Activated naive CD4-positive, alpha-beta T cell treated with anti-CD3 and anti-CD28 coated beads, Interleukin-2, amount 50 U/mL, for 16 hours (primary cell): ENCODE measurements around the gene IPO4.
"Not testable (repeated sequence)": the region's sequence is repeated elsewhere in the genome, so short reads cannot be mapped to it uniquely, and the experiment has no call there.

ENCODE experiments used
- DNase-seq: peaks from one replicate; pipeline ENCODE4 v3.0.0-alpha.2; 2020

Gene IPO4, protein sequence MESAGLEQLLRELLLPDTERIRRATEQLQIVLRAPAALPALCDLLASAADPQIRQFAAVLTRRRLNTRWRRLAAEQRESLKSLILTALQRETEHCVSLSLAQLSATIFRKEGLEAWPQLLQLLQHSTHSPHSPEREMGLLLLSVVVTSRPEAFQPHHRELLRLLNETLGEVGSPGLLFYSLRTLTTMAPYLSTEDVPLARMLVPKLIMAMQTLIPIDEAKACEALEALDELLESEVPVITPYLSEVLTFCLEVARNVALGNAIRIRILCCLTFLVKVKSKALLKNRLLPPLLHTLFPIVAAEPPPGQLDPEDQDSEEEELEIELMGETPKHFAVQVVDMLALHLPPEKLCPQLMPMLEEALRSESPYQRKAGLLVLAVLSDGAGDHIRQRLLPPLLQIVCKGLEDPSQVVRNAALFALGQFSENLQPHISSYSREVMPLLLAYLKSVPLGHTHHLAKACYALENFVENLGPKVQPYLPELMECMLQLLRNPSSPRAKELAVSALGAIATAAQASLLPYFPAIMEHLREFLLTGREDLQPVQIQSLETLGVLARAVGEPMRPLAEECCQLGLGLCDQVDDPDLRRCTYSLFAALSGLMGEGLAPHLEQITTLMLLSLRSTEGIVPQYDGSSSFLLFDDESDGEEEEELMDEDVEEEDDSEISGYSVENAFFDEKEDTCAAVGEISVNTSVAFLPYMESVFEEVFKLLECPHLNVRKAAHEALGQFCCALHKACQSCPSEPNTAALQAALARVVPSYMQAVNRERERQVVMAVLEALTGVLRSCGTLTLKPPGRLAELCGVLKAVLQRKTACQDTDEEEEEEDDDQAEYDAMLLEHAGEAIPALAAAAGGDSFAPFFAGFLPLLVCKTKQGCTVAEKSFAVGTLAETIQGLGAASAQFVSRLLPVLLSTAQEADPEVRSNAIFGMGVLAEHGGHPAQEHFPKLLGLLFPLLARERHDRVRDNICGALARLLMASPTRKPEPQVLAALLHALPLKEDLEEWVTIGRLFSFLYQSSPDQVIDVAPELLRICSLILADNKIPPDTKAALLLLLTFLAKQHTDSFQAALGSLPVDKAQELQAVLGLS

DNA sequence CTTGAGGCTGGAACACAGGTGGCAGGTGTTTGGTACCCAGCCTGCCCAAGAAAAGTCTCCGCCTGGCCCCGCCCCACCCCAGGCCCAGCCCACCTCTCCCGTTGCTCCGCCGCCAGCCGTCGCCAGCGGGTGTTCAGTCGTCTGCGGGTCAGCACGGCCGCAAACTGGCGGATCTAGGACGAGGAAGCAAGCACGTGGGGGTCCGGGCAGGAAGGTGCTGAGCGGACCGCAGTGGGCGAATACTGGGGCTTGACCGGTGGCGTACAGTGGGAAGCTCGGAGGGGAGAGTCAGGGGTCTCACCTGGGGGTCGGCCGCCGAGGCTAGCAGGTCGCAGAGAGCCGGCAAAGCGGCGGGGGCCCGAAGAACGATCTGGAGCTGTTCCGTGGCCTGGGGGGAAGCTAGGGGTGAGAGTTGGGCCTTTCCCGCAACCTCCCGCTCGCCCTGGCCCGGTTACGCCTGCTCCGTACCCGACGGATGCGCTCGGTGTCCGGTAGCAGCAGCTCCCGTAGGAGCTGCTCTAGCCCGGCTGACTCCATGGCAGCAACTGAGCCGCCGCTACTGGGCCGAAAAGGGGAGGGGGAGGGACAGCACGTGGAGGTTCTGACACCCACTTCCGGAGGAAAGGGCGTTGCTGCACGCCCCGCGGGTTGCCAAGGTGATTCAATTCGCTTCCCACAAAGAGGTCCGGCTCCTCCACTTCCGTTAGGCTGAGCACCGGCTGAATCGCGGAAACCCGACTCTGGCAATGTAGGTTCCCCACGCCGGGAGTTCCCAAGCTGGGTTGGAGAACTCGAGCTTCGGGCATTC, at the start of gene IPO4:
Gene IPO4 (minus strand): TSS at position 566 of the 808 bp plus-strand sequence. CDS start 29 bp downstream, at position 537.
- peak; percentile 95 for DNase-seq

- DNase-seq, result no peak
These were observed 49.5 kb upstream of the IPO4 start for GRCh38 chr14:24238123-24238522.

GRCh38 chr14:24237463-24237955, 48.9 kb upstream of the IPO4 start:
- no peak for DNase-seq

DNA sequence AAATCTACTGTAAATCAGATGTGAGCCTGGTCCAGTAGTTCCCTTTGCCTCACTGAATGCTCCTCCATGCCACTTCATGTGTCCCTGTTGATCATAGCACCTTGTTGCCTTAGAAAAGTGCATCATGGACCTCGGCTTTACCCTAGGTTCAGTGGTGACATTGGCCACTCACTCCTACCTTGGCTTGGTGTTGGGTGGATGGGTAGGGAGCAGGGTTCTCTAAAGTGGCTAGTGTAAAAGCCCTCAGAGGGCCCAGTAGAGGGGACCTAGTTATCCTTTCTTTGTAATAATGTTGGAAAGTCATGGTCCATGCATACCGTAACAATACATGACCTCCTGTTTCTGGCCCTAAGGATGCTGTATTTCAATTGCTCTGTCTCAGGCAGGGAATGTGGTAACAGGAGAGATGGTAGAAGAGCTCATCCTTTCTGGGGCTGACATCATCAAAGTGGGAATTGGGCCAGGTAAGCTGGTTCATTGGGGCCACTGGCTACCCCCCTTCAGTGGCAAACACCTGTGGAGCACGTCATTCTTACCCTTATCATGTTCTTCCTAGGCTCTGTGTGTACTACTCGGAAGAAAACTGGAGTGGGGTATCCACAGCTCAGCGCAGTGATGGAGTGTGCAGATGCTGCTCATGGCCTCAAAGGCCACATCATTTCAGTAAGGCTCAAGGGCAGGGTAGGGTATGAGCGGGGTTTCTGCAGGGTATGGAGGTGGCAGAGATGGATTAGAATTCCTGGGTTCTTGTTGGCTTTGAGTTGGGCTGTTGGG, 48.3 kb upstream of the IPO4 start:
- no peak for DNase-seq

DNA sequence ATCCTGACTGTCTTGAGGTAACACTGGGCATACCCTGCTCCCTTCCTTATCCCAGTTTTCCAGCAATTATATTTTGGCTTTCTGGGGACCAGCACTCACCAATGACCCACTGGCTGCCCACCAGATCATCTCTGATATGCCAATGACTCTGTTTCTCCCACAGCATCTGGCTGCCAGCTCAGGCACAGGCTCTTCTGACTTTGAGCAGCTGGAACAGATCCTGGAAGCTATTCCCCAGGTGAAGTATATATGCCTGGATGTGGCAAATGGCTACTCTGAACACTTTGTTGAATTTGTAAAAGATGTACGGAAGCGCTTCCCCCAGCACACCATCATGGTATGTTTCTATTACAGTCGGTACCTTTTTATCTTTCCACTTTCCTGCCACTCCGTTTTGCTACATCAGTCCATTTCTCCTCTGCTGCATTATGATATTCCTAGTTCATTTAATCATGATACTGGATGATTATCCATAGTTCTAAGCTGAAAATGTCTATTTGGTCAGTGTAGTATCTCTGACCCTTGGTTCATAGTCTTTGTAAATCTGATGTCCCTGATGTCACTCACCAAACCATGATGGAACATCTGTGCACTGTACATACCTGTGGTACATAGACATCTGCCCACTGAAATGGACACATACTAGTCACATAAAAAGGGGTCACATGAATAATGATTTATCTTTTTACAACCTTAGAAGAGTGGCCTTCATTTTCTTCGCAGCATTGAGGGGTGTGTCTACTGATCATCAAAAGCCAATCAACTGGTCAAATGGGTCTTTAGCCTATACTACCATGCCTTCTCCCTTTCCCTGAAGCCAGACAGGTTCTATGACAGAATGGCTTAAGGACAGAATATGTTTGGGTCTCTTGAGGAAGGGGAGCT, 47.4 kb upstream of the IPO4 start:
- no peak for DNase-seq

GRCh38 chr14:24234095-24235005, 45.7 kb upstream of the IPO4 start:
- no peak for DNase-seq

- no peak for DNase-seq
These were observed 44.9 kb upstream of the IPO4 start for GRCh38 chr14:24233538-24233866.

DNA sequence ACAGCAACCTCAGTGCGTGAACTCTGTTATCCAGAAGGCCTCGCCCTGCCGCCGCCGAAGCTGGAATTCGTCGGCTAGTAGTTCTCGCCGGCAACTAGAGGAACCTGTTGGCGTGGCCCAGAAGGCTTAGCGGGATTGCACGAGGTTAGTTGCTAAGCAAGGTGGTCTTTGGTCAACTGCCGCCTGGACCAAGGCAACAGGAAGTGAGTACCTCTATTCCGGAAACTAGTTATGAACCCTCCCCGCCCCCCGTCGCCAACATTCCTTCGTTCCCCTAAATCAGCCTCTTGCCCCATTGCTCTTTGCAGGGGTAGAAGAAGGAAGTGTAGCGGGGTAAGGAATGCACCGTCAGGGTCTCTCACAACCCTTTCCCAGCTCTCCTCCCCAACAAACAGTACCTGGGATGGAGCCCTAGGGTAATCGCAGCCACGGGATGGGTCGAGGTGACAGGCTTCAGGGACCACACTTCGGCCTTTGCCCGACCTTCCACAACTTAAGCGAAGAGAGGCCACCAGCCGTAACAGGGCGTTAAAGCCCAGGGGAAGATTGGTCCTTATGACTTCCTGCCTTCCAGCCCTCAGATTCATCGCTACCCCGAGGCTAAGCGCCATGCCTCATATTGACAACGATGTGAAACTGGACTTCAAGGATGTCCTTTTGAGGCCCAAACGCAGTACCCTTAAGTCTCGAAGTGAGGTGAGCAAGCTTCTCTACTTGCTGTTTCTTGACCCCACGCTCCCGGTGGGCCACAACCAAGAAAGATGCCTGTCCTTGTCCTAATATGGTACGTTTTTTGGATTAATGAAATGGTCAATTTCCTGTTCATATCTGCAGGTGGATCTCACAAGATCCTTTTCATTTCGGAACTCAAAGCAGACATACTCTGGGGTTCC, 44.3 kb upstream of the IPO4 start, which contains the start of gene GMPR2:
Gene GMPR2 (plus strand): TSS at position 285 of the 893 bp plus-strand sequence. CDS start 325 bp downstream, at position 610.
- DNase-seq, result no peak

DNA sequence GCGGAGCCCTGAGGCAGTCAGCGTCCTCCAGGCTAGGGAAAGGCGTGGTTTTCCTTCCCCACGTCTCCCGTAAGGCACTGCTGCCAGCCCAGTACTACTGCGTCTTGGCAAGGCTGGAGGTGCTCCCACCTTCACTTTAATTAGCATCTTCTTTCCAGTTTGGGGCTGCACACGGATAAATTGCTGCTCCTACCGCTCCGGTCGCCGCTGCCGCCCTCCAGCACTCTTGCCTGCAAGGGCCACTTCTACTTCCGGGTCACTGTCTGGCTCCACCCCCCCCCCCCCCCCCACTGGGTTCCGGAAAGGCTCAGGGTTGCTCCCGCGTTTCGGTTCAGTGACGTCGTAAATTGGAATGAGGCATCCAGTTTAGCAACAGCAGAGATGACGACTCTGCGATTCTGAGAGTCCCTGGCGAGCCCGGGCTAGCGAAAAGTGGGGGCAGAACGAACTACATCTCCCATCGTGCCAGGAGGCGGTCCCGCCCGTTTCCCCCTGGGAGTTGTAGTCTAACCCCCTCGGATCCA, 43.6 kb upstream of the IPO4 start, which contains the start of gene NEDD8:
Gene NEDD8 (minus strand): TSS at position 247 of the 524 bp plus-strand sequence. CDS start 100 bp downstream, at position 147.
- DNase-seq, result peak; percentile 92

DNA sequence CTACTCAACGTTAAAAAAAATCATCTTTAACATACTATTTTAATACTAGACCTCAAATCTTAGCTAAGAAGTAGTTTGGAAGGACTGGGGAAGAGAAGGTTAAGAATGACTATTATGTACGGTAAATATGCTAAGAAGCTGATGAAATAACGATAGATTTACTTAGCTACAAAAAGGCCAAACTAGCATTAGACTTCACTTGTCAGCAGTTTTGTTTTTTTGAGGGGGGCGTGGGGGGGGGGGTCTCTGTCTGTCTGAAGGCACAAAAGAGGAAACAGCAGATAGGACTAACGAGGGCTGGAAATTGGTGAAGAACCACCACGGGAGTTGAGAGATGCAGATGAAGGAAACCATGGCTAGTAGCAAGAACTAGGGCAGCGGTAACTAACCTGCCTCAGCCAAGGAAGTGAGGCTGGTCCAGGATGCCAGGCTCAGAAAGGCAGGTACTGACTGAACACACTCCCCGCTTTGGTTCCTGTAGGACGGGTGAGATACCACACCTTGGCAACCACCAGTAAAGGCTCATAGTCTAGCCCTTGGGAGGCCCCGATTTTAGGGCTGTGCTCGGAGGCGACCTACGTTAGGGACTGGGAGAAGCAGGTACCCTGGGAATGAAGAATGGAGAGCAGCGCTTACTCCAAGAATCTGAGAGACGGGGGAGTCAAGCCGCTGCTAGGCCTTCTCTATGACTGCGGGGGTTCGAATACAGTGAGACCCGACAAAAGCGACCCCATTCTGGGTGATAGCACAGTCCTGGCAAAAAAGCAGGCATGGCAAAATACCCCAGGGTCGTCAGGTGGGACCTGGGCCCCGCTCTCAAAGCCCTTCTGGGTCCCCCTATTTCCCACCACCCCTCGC, 42.9 kb upstream of the IPO4 start:
- DNase-seq, result no peak

- no peak for DNase-seq
These were observed 40.3 kb upstream of the IPO4 start for GRCh38 chr14:24228902-24229301.

GRCh38 chr14:24226473-24226872, 37.9 kb upstream of the IPO4 start:
- DNase-seq, result no peak

- no peak for DNase-seq
These were observed 36.0 kb upstream of the IPO4 start for GRCh38 chr14:24224618-24225071.

GRCh38 chr14:24222987-24223386, 34.4 kb upstream of the IPO4 start:
- DNase-seq, result not testable (repeated sequence)

DNA sequence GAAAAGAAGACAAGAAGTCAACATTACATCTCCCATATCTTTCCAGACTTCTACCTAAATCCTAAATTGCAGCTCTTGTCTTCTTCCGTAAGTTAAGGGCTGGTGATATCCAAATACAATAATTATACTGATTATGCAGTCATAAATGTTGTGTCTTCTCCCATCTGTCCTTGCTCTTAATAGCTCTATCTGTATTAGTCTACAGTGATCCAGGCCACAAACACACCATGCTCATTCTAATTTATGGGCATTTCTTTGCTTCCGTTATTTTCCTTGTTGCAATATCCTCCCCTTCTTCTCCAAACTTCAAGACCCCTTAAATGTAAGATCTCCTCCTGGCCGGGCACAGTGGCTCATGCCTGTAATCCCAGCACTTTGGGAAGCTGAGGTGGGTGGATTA, 30.9 kb upstream of the IPO4 start:
- DNase-seq, result no peak

- DNase-seq, result no peak
These were observed 30.5 kb upstream of the IPO4 start for GRCh38 chr14:24219080-24219479.

DNA sequence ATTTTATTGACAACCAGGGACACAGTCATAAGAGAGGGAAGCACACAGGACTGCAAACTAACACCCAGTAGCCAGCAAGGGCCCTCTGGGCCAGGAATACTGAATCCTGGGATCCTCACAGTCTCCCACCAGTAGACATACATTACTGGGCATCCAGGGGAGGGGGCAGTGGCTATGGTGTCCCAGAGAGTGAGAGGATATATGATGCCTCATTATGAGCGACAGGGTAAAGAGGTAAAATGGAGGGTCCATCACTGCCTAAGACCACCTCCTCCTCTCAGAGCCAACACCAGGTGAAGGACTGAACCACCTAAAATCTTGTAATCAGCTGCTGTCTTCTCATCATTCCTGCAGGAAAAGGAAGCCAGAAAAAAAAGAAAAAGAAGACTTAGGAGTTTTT, 28.3 kb upstream of the IPO4 start:
- DNase-seq, result not testable (repeated sequence)
